GM12873 (cell line): ENCODE measurements around the gene ARFGEF3.

Source experiments
- CTCF ChIP-seq: IDR thresholded peaks from 2 replicates; pipeline ENCODE4 v1.5.1; 2012; ENCODE audit warnings: low read depth, mild to moderate bottlenecking, moderate library complexity, low read length, control low read depth; ENCODE audit not compliant: insufficient read depth; ENCODE audit errors: missing control alignments

ARFGEF3 gene

DNA sequence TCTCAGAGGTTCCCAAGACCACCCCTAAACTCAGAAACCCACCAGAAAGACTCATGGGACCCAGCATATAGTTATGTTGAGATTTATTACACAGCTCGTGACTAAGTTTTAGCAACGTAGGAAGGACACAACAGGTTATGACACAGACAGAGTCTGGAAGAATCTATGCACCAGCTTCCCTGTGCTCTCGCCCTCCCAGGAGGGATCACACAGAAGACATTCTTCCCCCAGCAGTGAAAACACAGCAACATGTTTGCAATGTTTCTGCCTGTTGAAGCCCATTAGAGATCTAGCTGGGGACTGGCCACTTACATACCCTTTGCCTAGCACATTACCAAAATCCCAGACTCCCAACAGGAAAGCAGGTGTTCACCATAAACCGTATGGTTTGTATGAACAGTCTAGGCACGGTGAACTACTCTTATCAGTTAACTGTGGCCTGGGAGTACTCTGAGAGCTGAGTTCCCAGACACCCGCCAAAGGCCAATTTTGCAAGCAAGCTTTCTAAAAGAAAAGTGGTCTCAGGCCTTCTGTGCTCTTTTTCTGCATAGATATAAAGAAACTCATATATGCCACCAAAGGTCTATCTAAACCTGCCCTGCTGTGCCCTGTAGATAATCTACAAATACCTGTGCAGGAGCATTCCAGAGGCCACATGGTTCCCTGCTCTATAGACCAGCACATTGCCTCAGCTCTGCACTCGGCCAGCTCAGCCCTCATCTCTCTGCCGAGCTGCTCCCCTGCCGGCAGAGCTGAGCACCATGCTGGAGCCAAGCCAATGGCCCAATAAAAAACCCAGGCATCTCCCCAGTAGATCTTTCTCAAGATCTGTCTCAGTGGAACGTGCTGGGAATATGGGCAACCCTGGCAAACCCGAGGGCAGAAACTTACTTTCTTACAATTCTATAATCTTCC is 146.3 kb downstream of the ARFGEF3 start:
- TF ChIP-seq CTCF, result no peak

GRCh38 chr6:138308731-138309110 is 147.0 kb downstream of the ARFGEF3 start:
- no peak for TF ChIP-seq CTCF

DNA sequence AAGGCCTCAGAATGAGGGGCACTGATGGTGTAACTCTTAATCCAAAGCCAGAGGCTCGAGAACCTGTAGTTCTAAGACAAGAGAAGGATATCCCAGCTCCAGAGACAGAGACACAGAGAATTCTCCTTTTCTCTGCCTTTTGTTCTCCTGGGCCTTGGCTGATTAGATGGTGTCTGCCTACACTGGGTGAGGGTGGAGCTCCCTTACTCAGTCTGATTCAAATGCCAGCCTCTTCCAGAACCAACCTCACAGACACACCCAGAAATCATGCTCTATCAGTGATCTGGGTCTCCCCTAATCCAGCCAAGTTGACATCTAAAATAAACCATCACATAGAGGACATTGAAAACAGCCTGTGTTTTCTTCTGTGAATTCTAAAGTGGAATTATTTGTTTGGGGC is 148.0 kb downstream of the ARFGEF3 start:
- no peak for TF ChIP-seq CTCF

DNA sequence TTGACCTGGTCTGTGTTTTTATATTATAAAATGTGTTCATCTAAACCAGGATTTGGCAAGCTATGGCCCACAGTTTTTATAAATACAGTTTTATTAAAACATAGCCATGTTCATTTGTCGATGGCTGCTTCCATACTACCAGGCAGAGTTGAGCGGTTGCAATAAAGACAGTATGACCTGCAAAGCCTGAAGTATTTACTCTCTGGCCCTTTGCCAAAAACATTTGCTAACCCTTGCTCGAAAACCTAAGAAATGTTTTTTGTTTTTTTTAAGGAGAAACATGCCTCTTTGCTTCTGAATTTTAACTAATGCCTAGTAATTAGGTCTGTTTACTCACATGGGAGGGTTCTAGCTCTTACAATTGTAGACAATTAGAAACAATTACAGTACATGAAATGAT is 148.6 kb downstream of the ARFGEF3 start:
- TF ChIP-seq CTCF, result no peak

- TF ChIP-seq CTCF, result no peak
Measured at GRCh38 chr6:138310821-138311220, 149.1 kb downstream of the ARFGEF3 start.

DNA sequence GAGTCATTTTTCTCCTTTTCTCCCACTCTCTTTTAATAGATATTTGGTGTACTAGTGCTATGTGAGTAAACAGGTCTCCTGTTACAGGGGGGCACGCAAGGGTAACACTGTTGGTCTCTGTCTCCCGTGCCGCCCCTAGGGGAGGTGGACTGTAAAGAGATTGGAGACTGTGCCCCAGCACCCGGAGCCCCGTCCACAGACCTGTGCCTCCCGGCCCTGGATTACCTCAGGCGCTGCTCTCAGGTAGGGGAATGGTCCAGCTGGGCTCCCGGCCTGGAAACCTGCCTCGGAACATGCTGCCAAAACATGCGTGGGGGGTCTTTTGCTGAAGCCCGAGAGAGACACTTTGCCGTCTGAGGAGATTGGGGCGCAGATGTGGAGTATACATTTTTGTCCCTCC is 149.5 kb downstream of the ARFGEF3 start:
- no peak for TF ChIP-seq CTCF

DNA sequence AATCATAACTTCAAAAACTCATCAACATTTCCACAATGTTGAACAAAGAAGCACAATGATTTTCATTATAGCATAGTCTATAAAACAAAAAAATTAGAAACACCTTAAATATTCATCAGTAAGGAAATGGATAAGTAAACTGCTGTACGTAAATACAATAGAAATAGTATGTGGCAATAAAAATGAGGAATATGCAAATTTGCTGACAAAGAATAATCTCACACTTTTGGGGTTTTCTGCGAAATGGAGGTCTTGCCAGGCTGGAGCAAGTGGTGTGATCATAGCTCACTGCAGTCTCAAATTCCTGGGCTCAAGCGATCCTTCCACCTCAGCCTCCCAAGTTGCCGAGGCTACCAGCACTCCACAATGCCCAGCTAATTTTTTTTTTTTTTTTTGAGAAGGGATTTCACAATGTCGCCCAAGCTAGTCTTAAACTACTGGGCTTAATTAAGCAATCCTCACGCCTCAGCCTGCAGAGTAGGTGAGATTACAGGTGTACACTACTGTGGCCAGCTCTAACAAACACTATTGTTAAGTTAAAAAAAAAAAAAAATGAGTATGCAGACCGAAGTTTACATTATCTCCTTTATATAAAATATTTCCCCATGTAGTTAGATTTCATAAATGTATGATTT is 157.1 kb downstream of the ARFGEF3 start:
- no peak for TF ChIP-seq CTCF
